Suprapubic skin (tissue), 4 donors: ENCODE data around the gene CHST12.
A peak's percentile ranks its signal among the peaks of the same experiment; 100 is the strongest.

Source experiments
- CTCF ChIP-seq, 2 donors: fragments of 200-600 bp in 1 of 2; fragments of 450-650 bp in 1 of 2; sonication (generic) in 1 of 2; IDR thresholded peaks; one replicate each; pipeline ENCODE4 v1.5.1; 2016 to 2019; ENCODE audit warnings: antibody characterized with exemption in 2 of 2, mild to moderate bottlenecking in 1 of 2, moderate library complexity in 1 of 2
- EP300 ChIP-seq: sonication (generic); formaldehyde crosslinking; IDR thresholded peaks from one replicate; pipeline ENCODE4 v1.6.1; 2017; ENCODE audit warnings: antibody characterized with exemption
- POLR2A ChIP-seq, 2 donors: fragments of 450-650 bp; IDR thresholded peaks; one replicate each; pipeline ENCODE4 v1.6.1; 2017; ENCODE audit warnings: antibody characterized with exemption in 2 of 2, mild to moderate bottlenecking in 2 of 2, moderate library complexity in 2 of 2
- POLR2AphosphoS5 ChIP-seq, 3 donors: sonication (generic); formaldehyde crosslinking; IDR thresholded peaks; one replicate each; pipeline ENCODE4 v1.6.1; 2017; ENCODE audit warnings: antibody characterized with exemption in 3 of 3

DNA sequence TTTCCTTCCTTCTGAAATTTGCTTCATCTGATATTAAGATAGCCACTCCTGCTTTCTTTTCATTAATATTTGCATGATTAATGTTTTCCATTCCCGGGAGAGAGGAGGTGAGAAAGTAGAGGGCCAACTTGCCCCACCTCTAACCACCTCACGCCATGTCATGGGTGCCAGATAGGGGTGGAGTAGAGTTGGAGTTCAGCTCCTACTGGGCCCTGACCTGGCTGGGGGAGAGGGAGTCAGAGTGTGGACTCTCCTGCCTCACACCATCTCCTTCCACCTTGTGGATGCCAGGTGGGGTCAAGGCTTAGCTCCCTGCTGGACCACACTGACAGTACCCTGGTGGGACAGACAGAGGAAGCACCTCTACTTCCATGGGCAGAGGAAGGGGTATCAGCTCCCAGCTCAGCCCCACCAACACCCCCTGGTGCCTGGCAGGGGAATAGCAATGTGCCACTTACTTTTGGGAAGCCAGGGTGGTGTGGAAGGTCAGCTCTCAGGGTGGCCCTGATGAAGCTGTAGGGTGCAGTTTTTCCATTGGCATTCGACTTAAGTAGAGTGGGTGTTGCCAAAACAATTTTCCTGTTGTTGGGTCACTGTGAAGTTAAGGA, 28.0 kb downstream of the CHST12 start:
- TF ChIP-seq CTCF (IDR thresholded peaks at IDR 0.05) = peak in 1 of 2 donors; percentile 33
- TF ChIP-seq POLR2A (IDR thresholded peaks at IDR 0.05) = no peak
- TF ChIP-seq POLR2AphosphoS5 (IDR thresholded peaks at IDR 0.05) = no peak
- no peak for TF ChIP-seq EP300
